Brain microvascular endothelial cell (primary cell): ENCODE results near the gene IRX3.
A peak's percentile ranks its signal among the peaks of the same experiment; 100 is the strongest.

ENCODE experiments used
- DNase-seq: peaks from one replicate; pipeline ENCODE4 v3.0.0-alpha.2; 2020
- H3K27ac ChIP-seq: fragments of 250-450 bp; sonication (Bioruptor Pico); 2 replicates; pipeline ENCODE4 v1.5.1; 2020; ENCODE audit warnings: mild to moderate bottlenecking, moderate library complexity
- H3K27me3 ChIP-seq: fragments of 250-450 bp; sonication (Bioruptor Pico); replicated peaks from 2 replicates; pipeline ENCODE4 v1.5.1; 2020; ENCODE audit warnings: mild to moderate bottlenecking
- H3K36me3 ChIP-seq: fragments of 250-450 bp; sonication (Bioruptor Pico); replicated peaks from 2 replicates; pipeline ENCODE4 v1.5.1; 2020; ENCODE audit warnings: mild to moderate bottlenecking
- H3K4me3 ChIP-seq: 2 replicates; pipeline ENCODE4 v1.5.1; 2011; ENCODE audit warnings: low read depth, mild to moderate bottlenecking, control low read depth, low read length, moderate library complexity
- in situ Hi-C: cut with HindIII; loops from 2 replicates; pipeline ENCODE4 v1.10.0; 2017; ENCODE audit warnings: low sequenced_read_pairs, low pct_ligation_motif_present
- TF ChIP-seq, protein P1 (sequence below): IDR thresholded peaks from 2 replicates; pipeline ENCODE4 v1.5.1; 2011; ENCODE audit warnings: low read depth, mild to moderate bottlenecking, moderate library complexity, low read length, control low read depth, inconsistent platforms; ENCODE audit errors: missing control alignments

The IRX3 gene

DNA sequence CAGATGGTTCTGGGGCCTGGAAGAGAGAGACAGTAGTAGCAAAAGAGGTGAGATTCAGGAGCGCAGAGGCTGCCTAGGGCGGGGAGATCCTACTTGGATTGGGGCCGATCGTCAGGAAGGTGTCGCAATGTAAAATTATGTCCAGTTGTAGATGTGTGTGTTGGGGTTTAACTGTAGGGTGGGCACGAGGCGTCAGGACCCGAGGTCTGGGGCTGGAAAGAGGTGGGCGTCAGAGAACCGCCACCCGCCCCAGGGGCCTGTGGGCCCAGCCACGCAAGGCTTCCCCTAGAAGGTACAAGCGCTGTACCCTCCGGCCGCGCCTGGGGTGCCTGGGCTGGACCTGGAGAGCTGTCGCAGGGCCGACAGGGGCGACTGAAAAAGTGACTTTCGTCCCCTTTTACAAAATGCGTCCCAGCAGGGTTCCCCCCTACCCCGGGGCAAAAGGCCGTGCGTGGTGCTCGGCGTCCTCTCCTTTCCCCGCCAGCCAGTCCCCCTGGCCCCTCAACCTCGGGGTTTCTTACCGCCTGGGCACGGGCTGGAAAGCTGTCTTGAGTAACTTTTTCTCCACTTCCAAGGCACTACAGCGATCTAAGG lies 2.8 kb downstream of the IRX3 start:
- no peak for DNase-seq
- TF ChIP-seq, protein P1, sequence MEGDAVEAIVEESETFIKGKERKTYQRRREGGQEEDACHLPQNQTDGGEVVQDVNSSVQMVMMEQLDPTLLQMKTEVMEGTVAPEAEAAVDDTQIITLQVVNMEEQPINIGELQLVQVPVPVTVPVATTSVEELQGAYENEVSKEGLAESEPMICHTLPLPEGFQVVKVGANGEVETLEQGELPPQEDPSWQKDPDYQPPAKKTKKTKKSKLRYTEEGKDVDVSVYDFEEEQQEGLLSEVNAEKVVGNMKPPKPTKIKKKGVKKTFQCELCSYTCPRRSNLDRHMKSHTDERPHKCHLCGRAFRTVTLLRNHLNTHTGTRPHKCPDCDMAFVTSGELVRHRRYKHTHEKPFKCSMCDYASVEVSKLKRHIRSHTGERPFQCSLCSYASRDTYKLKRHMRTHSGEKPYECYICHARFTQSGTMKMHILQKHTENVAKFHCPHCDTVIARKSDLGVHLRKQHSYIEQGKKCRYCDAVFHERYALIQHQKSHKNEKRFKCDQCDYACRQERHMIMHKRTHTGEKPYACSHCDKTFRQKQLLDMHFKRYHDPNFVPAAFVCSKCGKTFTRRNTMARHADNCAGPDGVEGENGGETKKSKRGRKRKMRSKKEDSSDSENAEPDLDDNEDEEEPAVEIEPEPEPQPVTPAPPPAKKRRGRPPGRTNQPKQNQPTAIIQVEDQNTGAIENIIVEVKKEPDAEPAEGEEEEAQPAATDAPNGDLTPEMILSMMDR: no peak
- Histone ChIP-seq H3K27ac (no peak overlapping the region), H3K36me3 (no peaks in the 10 kb centered on the region), H3K27me3 (peaks cover 56% of the 10 kb centered on the region), H3K4me3 (peak overlapping the region; percentile 64)
- in situ Hi-C loops: loop anchor here (25.0 kb wide), 1 partner anchor 653 kb away; the partner anchor contains the start of gene IRX5

DNA sequence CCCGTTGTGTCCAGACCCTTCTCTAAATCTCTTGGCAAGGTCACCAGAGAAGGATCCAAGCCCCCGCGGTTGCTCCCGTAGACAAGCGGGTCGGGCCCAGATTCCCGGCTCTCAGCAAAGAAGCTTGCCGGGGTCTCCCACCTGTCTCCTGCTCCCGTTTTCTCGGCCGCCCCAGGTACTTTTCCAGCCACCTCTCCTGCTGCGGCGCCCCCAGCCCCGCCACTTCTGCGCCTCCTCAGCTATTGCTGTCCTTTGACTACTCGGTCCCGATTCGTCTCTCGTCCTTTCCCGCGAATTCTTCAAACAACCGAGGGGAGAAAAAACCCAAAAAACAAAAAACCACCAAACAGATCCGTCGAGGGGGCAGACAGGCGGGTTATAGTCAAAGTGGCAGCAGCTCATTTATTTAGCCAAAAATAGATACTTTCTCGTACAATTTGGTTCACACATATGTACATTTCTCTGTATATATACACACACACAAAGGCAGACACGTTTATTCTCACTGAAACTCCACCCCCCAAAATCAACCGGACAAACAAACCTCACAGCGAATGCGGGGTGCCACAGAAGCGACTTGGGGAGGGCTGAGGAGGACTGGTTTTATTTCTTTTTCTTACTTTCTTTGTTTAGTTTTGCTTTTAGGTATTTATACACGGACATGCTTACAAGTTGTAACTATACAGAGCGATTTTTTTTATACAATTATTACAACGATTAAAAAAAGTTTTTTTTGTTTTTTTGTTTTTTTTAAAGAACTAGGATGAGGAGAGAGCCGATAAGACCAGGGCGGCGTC lies 3.5 kb downstream of the IRX3 start:
- TF ChIP-seq, protein P1: no peak
- Histone ChIP-seq H3K27ac (no peak overlapping the region), H3K36me3 (no peaks in the 10 kb centered on the region), H3K4me3 (peak overlapping the region; percentile 64), H3K27me3 (peaks cover 52% of the 10 kb centered on the region)
- in situ Hi-C loops: loop anchor here (25.0 kb wide), 1 partner anchor 654 kb away; the partner anchor contains the start of gene IRX5
- DNase-seq: no peak

DNA sequence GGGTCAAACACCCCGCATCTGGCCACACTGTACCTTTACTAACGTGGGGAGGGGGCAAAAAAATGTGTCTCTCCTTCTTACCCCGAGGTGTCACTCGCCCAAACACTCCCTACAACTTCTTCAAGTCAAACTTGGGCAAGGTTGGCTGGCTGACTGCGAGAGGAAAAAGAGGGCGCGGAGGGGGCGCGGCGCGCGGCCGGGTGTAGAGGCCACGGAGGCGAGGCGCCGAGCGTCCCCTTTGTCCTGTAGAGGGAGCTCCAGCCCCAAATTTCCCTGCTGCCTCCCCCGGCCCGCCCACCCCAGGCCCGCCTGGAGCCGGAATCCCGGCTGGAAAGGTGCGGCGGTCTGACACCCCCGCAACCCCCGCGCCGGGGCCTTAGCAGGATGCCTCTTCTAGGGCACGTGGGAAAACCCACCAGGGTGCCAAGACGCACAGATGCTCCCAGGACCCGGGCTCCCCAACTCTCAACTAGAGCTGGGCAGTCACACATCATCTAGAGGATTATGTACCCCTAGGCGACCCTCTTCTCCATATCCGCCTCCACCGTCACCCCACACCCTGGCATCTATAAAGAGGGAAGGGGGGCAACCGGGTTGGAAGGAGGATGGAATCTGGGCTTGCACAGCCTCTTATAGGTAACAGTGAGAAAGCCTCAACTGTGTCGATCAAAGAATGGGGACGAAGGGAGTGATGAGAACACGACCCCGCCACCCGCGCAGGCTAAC lies 4.2 kb downstream of the IRX3 start:
- no peaks in the 10 kb centered on the region for H3K36me3 ChIP-seq
- DNase-seq: no peak
- H3K27me3 ChIP-seq: peaks cover 44% of the 10 kb centered on the region
- peak overlapping the region; percentile 37 for H3K4me3 ChIP-seq
- H3K27ac ChIP-seq: no peak overlapping the region
- TF ChIP-seq, protein P1: peak; percentile 67
- in situ Hi-C loops: loop anchor here (25.0 kb wide), 1 partner anchor 655 kb away; the partner anchor contains the start of gene IRX5

DNA sequence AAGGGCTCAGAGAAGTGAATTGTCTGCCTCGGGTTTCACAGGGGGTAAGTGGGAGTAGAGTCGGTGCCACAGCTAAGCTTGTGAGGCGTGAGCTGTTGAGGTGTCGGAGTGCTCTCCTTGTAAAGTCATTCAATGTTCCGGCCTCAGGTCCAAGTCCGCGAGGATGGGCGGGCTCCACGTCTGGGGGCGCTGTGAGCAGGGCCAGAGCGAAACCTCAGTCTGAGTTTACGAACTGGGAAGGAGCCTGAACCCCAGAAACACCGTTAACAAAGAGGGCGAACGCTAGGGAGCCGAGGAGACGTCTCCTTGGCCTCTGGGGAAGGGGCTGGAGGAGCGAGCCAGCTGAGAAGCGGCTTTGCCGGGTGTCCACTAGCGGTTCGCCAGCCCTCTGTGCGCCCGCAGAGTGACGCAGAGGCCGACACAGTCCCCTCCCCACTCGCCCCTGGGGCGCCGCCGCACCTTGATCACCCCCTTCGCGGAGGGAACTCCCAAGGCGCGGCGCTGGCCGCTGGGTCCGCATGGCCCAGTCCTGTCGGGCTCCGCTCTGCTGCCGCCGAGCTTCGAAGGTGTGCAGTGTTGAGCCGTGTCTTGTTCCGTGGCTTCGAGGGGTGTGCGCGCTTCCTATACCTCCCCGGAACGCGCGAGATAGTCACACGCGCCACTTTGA lies 4.9 kb downstream of the IRX3 start:
- Histone ChIP-seq H3K27ac (no peak overlapping the region), H3K4me3 (peak overlapping the region; percentile 37), H3K27me3 (peaks cover 39% of the 10 kb centered on the region), H3K36me3 (no peaks in the 10 kb centered on the region)
- DNase-seq: no peak
- in situ Hi-C loops: loop anchor here (25.0 kb wide), 1 partner anchor 656 kb away; the partner anchor contains the start of gene IRX5
- TF ChIP-seq, protein P1: no peak

DNA sequence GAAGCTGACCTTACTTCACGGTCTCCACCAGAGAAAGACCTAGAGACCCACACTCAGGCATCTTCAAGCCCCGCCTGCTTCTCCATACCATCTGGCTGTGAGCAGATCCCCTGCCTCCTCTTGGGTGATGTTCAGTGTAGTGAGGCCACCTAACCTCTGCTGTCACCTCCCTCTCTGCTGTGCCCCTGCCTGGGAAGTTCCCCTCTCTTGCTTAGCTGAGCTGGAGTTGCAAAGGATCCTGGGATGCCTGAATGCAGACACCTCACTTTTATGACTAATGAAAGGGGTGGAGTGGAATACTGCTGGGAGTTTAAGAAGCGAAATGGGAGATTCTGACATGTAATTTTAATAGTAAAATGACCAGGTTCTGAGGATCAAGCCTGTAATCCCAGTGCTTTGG lies 5.8 kb downstream of the IRX3 start:
- H3K36me3 ChIP-seq: no peaks in the 10 kb centered on the region
- in situ Hi-C loops: loop anchor here (25.0 kb wide), 1 partner anchor 657 kb away; the partner anchor contains the start of gene IRX5
- TF ChIP-seq, protein P1: no peak
- no peak overlapping the region for H3K27ac ChIP-seq
- no peak for DNase-seq
- H3K4me3 ChIP-seq: no peak overlapping the region
- peaks cover 39% of the 10 kb centered on the region for H3K27me3 ChIP-seq
